Heart left ventricle (tissue), 16 donors: ENCODE results near the gene ANO2. TPM values are rescaled to one million over a fixed set of nuclear protein-coding genes. Genes with fewer than 3 reads are reported as not detected.

Experiments
- ATAC-seq, 4 donors: fragments of 200-7000 bp; cut with Tn5 transposase; one replicate each; pipeline ENCODE4 v1.9.1; 2020 to 2022; ENCODE audit warnings: moderate library complexity in 4 of 4, mild to moderate bottlenecking in 3 of 4, moderate number of reproducible peaks in 1 of 4
- DNase-seq, 5 donors: peaks; one replicate each; pipeline ENCODE4 v3.0.0-alpha.2; 2020
- H3K27ac ChIP-seq, 12 donors: fragments of 200-600 bp; sonication (generic) in 4 of 12; one replicate each; pipeline versions ENCODE4 v1.5.0 to v1.8.0; 2016 to 2022; ENCODE audit warnings: mild to moderate bottlenecking in 2 of 12
- H3K27me3 ChIP-seq, 9 donors: fragments of 200-600 bp; sonication (generic) in 2 of 9; one replicate each; pipeline versions ENCODE4 v1.5.1 to v1.8.0; 2016 to 2022; ENCODE audit warnings: mild to moderate bottlenecking in 3 of 9
- H3K36me3 ChIP-seq, 9 donors: fragments of 200-600 bp; sonication (generic) in 2 of 9; one replicate each; pipeline versions ENCODE4 v1.5.0 to v1.8.0; 2018 to 2022; ENCODE audit warnings: mild to moderate bottlenecking in 2 of 9
- H3K4me1 ChIP-seq, 12 donors: fragments of 200-600 bp; sonication (generic) in 4 of 12; one replicate each; pipeline versions ENCODE4 v1.5.0 to v1.8.0; 2016 to 2022; ENCODE audit warnings: mild to moderate bottlenecking in 3 of 12
- H3K4me3 ChIP-seq, 12 donors: fragments of 200-600 bp; sonication (generic) in 4 of 12; one replicate each; pipeline versions ENCODE4 v1.5.0 to v1.8.0; 2017 to 2022; ENCODE audit warnings: mild to moderate bottlenecking in 9 of 12, moderate library complexity in 4 of 12
- H3K9me3 ChIP-seq, 12 donors: fragments of 200-600 bp; sonication (generic) in 4 of 12; one replicate each; pipeline versions ENCODE4 v1.5.0 to v1.8.0; 2016 to 2022; ENCODE audit warnings: mild to moderate bottlenecking in 1 of 12
- POLR2A ChIP-seq, 2 donors: fragments of 450-650 bp; IDR thresholded peaks; one replicate each; pipeline ENCODE4 v1.6.1; 2017; ENCODE audit warnings: antibody characterized with exemption in 2 of 2, mild to moderate bottlenecking in 2 of 2, moderate library complexity in 2 of 2
- WGBS, 4 donors: extraction: QIAGEN DNeasy Blood & Tissue Kit in 2 of 4; methylation state at CpG; one replicate each; pipeline versions ENCODE4 v1.1.5 to v1.1.7; 2013 to 2018; 5-methylcytosine and 5-hydroxymethylcytosine counted together
- intact Hi-C, 10 donors: fragments of 100-400 bp; cut with DNase I; formaldehyde crosslinking; loops; one replicate each; pipeline versions ENCODE4 v1.11.1 to v1.14.2; 2022
- polyA plus RNA-seq, 2 donors: library from polyadenylated mRNA; stranded (reverse); fragments of 200-250 nt; gene quantifications; one replicate each; pipeline ENCODE4 v1.2.3, GENCODE V29; 2013
- total RNA-seq, 9 donors: library from RNA; depleted of rRNA in 2 of 9; stranded (reverse); fragments of >200 nt in 2 of 9; fragmentation: NEBNext Ultra II Directional in 3 of 9; extraction: Animal tissue kit (Norgen Biotek cat#: 25700) in 3 of 9; gene quantifications; one replicate each; pipeline versions ENCODE4 v1.1.0 to v1.2.4, GENCODE V29; 2016 to 2023
- TF ChIP-seq, protein P1 (sequence below), 12 donors: fragments of 200-600 bp; sonication (generic) in 4 of 12; IDR thresholded peaks; one replicate each; pipeline versions ENCODE4 v1.5.0 to v1.8.0; 2018 to 2022; ENCODE audit warnings: antibody characterized with exemption in 12 of 12, mild to moderate bottlenecking in 5 of 12
- donor health status: ischemic (EF 13 %, LVEDD 7.1; RV severe dilation, severe dysfunction).
- donor health status: healthy with polysubstance abuse.
- donor health status: DM: no; HTN: yes; CAD: no.
- donor health status: DM: no; HTN: no; CAD: no.
- donor health status: ischemic (EF 25% LVEDD 6.9; RV normal size, moderate dysfunction).
- donor health status: ischemic (EF 25% LVEDD 5.7; RV mildly dilated, moderate dysfunction).
- donor health status: healthy.
- donor health status: DM: yes; HTN: yes; CAD: no.
- donor health status: ischemic (EF 35%, LVEDD 5.7; RV mildly dilated, moderate dysfunction).
- donor health status: nonischemic (EF 11% LVEDD 7.7; RV severe dilation, severe dysfunction).
- donor health status: DM: yes; HTN: yes; CAD: no.
- donor health status: PGD.
- donor health status: ischemic (EF 29% LVEDD 5.4; RV normal size, mild dysfunction).
- donor health status: nonischemic (EF 23%, LVEDD 6.1; RV moderate dilation, normal function).

ANO2 gene
- total and polyA plus RNA-seq, 11 donors: 3.4 to 19.4 (median 9.4) TPM

DNA sequence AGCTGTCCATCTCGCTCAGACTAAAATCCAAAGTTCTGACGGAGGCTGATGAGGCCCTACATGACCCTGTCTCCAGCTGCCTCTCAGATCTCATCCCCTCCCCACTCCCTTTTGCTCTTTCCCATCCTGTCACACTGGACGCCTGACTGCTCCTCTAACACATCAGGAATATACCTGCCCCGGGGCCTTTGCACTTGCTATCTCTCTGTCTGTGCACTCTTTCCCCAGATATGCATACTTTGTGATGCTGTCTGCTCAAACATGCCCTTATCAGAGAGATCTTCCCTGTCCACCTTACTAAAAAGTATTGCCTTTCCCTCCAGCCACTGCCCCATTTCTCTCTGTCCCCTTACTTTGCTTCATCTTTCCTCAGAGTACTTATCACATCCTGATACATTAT is 238.8 kb downstream of the ANO2 start:
- intact Hi-C loops: no loop called here
- WGBS, 4 donors: 96 to 97% (median 96%) methylated on average over 4 of the region's 4 CpGs

DNA sequence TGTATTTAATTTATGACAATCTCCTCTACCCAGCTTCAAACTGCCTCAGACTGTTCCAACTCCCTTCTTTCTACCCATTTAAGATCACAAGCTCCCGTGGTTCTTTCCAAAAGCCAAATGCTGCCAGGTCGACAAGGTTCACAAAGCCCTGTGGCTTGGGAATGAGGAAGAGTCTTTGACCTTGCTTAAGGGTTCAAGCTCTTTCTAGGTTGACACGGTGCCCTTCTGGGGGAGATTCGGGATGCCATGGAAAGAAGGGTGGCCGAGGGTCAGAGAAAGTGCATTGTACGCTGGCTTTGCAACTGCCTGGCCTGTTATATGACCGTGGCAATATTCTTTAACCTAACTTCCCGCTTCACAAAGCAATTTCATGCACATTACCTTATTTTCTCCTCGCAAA is 239.3 kb downstream of the ANO2 start:
- TF ChIP-seq, protein P1, sequence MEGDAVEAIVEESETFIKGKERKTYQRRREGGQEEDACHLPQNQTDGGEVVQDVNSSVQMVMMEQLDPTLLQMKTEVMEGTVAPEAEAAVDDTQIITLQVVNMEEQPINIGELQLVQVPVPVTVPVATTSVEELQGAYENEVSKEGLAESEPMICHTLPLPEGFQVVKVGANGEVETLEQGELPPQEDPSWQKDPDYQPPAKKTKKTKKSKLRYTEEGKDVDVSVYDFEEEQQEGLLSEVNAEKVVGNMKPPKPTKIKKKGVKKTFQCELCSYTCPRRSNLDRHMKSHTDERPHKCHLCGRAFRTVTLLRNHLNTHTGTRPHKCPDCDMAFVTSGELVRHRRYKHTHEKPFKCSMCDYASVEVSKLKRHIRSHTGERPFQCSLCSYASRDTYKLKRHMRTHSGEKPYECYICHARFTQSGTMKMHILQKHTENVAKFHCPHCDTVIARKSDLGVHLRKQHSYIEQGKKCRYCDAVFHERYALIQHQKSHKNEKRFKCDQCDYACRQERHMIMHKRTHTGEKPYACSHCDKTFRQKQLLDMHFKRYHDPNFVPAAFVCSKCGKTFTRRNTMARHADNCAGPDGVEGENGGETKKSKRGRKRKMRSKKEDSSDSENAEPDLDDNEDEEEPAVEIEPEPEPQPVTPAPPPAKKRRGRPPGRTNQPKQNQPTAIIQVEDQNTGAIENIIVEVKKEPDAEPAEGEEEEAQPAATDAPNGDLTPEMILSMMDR (IDR thresholded peaks at IDR 0.05): no peak
- TF ChIP-seq POLR2A (IDR thresholded peaks at IDR 0.05): no peak
- ATAC-seq (no peak), DNase-seq (no peak)
- Histone ChIP-seq H3K4me1 (no peaks in the 10 kb centered on the region), H3K9me3 (peaks cover 0 to 6% (median 0%) of the 10 kb centered on the region in 12 donors), H3K27ac (no peak overlapping the region), H3K4me3 (no peak overlapping the region), H3K27me3 (no peaks in the 10 kb centered on the region), H3K36me3 (no peaks in the 10 kb centered on the region)
- 86 to 92% (median 91%) methylated on average over 9 of the region's 9 CpGs for WGBS, 4 donors
- intact Hi-C loops: no loop called here

More for the DNA sequence above, 238.8 kb downstream of the ANO2 start:
- Histone ChIP-seq H3K36me3 (no peaks in the 10 kb centered on the region), H3K27me3 (no peaks in the 10 kb centered on the region), H3K9me3 (peaks cover 0 to 6% (median 0%) of the 10 kb centered on the region in 12 donors), H3K4me3 (no peak overlapping the region), H3K27ac (no peak overlapping the region), H3K4me1 (no peaks in the 10 kb centered on the region)
- DNase-seq (no peak), ATAC-seq (no peak)
- no peak for TF ChIP-seq POLR2A (IDR thresholded peaks at IDR 0.05)
- TF ChIP-seq, protein P1 (IDR thresholded peaks at IDR 0.05): no peak

DNA sequence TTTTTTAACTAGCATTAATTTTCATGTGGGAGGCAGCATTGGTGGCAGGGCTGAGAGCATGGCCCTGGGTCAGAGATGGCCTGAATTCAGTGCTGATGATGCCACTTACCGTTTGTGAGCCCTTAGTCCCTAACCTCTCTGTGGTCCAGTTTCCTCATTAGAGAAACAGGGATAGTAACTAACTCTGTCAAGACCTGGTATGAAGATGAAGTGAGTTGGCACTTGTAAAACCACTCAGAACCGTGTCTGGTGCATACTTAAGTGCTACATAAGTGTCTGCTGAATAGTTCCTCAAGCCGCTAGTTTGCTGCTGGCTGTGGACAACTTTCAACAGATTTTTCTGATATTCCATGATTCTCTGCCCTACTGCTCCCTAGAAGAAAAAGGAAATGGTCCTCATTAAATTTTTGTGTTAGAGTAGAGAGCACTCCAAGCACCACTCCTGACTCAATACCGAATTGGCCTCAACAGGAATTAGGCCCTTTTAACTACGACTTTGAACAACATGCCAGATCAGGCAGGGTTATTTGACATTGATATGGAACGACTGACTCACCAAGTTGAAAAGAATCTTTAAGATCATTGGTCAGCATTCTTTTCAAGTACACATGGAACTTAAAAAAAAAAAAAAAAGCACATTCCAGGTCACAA is 250.2 kb downstream of the ANO2 start:
- no peak for ATAC-seq
- TF ChIP-seq POLR2A (IDR thresholded peaks at IDR 0.05): no peak
- TF ChIP-seq, protein P1 (IDR thresholded peaks at IDR 0.05): no peak
- Histone ChIP-seq H3K4me1 (no peaks in the 10 kb centered on the region), H3K27me3 (no peaks in the 10 kb centered on the region), H3K9me3 (peaks cover 0 to 19% (median 4%) of the 10 kb centered on the region in 12 donors), H3K27ac (no peak overlapping the region), H3K36me3 (no peaks in the 10 kb centered on the region), H3K4me3 (no peak overlapping the region)
- intact Hi-C loops: no loop called here
- 65 to 71% (median 69%) methylated on average over 6 of the region's 6 CpGs for WGBS, 4 donors
- DNase-seq: no peak

DNA sequence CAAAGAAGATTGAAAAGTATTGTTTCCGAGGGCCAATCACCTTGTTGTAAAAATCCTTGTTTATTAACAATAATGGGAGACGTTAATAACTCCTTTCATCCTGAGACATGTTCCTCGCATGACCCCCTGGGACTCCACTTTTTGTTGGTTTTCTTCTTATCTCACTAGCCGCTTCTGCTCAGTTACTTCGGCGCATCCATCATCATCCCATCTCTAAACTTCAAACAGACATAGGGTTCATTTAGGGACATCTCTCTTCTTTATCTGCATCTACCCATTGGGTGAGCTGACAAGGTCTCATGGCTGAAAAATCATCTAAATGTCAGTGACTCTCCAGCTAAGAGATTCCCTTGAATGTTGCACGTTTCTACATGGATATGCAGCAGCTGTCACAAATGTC is 252.2 kb downstream of the ANO2 start:
- WGBS, 4 donors: 85 to 94% (median 92%) methylated on average over 7 of the region's 7 CpGs

More for the DNA sequence above, 252.2 kb downstream of the ANO2 start:
- Histone ChIP-seq H3K27ac (no peak overlapping the region), H3K36me3 (no peaks in the 10 kb centered on the region), H3K4me3 (no peak overlapping the region), H3K9me3 (peaks cover 0 to 12% (median 2%) of the 10 kb centered on the region in 12 donors), H3K4me1 (peaks cover 0 to 3% (median 0%) of the 10 kb centered on the region in 12 donors), H3K27me3 (peaks cover 0 to 1% (median 0%) of the 10 kb centered on the region in 9 donors)
- ATAC-seq (no peak), DNase-seq (no peak)
- intact Hi-C loops: no loop called here
- TF ChIP-seq, protein P1 (IDR thresholded peaks at IDR 0.05): no peak
- TF ChIP-seq POLR2A (IDR thresholded peaks at IDR 0.05): no peak
